IPS DF 6.9 (cell line): ENCODE measurements around the gene THSD4.
"Not testable (repeated sequence)": the region's sequence is repeated elsewhere in the genome, so short reads cannot be mapped to it uniquely, and the experiment has no call there.

Experiments used
- DNase-seq: peaks from one replicate; pipeline ENCODE4 v3.0.0-alpha.2; 2013; ENCODE audit warnings: low read depth, low spot score
- H3K27ac ChIP-seq: one replicate; pipeline ENCODE4 v1.5.1; 2013; ENCODE audit warnings: low read length, control low read depth
- H3K27me3 ChIP-seq: 2 replicates; pipeline ENCODE4 v1.6.1; 2013; ENCODE audit warnings: mild to moderate bottlenecking, low read length; ENCODE audit not compliant: control insufficient read depth, insufficient read depth
- H3K36me3 ChIP-seq: 2 replicates; pipeline ENCODE4 v1.6.1; 2013; ENCODE audit warnings: low read length; ENCODE audit not compliant: control insufficient read depth, insufficient read depth
- H3K4me1 ChIP-seq: 2 replicates; pipeline ENCODE4 v1.6.1; 2013; ENCODE audit warnings: low read length; ENCODE audit not compliant: control insufficient read depth, insufficient read depth
- H3K4me3 ChIP-seq: 2 replicates; pipeline ENCODE4 v1.5.1; 2013; ENCODE audit warnings: mild to moderate bottlenecking, low read length
- H3K9me3 ChIP-seq: 2 replicates; pipeline ENCODE4 v1.6.1; 2013; ENCODE audit warnings: low read length, inconsistent platforms; ENCODE audit not compliant: control insufficient read depth, insufficient read depth
- WGBS: extraction: QIAGEN DNeasy Blood & Tissue Kit; methylation state at CpG from one replicate; pipeline ENCODE4 v1.1.7; 2013; ENCODE audit warnings: mixed read lengths, missing lambda C conversion rate; ENCODE audit not compliant: insufficient read length, insufficient coverage; 5-methylcytosine and 5-hydroxymethylcytosine counted together

THSD4 gene

GRCh38 chr15:71366522-71366921, 251.3 kb downstream of the THSD4 start:
- H3K27me3 ChIP-seq: no peaks in the 10 kb centered on the region
- no peaks in the 10 kb centered on the region for H3K36me3 ChIP-seq
- H3K27ac ChIP-seq: no peak overlapping the region
- no peak overlapping the region for H3K4me3 ChIP-seq
- H3K9me3 ChIP-seq: no peaks in the 10 kb centered on the region
- H3K4me1 ChIP-seq: peaks cover 5% of the 10 kb centered on the region; the same call in 1 of the 2 replicates
- DNase-seq: no peak
- WGBS: no CpG with 5 or more reads among the region's 4 CpGs

GRCh38 chr15:71366926-71367325, 251.7 kb downstream of the THSD4 start:
- no peak for DNase-seq
- Histone ChIP-seq H3K27ac (no peak overlapping the region), H3K36me3 (no peaks in the 10 kb centered on the region), H3K9me3 (no peaks in the 10 kb centered on the region), H3K4me1 (peaks cover 5% of the 10 kb centered on the region; the same call in 1 of the 2 replicates), H3K4me3 (no peak overlapping the region), H3K27me3 (no peaks in the 10 kb centered on the region)
- no CpG with 5 or more reads among the region's 3 CpGs for WGBS

- H3K9me3 ChIP-seq, H3K4me3 ChIP-seq, H3K4me1 ChIP-seq, H3K27ac ChIP-seq, DNase-seq, H3K27me3 ChIP-seq, H3K36me3 ChIP-seq: not testable (repeated sequence)
- no CpG with 5 or more reads among the region's 1 CpG for WGBS
Measured at GRCh38 chr15:71367737-71368136, 252.5 kb downstream of the THSD4 start.

GRCh38 chr15:71372769-71373168, 257.5 kb downstream of the THSD4 start:
- DNase-seq, H3K9me3 ChIP-seq, H3K4me1 ChIP-seq, H3K36me3 ChIP-seq, H3K27me3 ChIP-seq, H3K4me3 ChIP-seq, H3K27ac ChIP-seq: not testable (repeated sequence)
- WGBS: no CpG with 5 or more reads among the region's 7 CpGs

- H3K36me3 ChIP-seq: no peaks in the 10 kb centered on the region
- DNase-seq: no peak
- H3K4me3 ChIP-seq: no peak overlapping the region
- no CpG with 5 or more reads among the region's 1 CpG for WGBS
- no peaks in the 10 kb centered on the region for H3K9me3 ChIP-seq
- H3K27ac ChIP-seq: no peak overlapping the region
- H3K4me1 ChIP-seq: no peaks in the 10 kb centered on the region
- H3K27me3 ChIP-seq: no peaks in the 10 kb centered on the region
Measured at GRCh38 chr15:71373917-71374316, 258.6 kb downstream of the THSD4 start.

GRCh38 chr15:71374607-71375352, 259.5 kb downstream of the THSD4 start:
- no peak for DNase-seq
- H3K27me3 ChIP-seq: no peaks in the 10 kb centered on the region
- H3K4me1 ChIP-seq: no peaks in the 10 kb centered on the region
- no CpG with 5 or more reads among the region's 6 CpGs for WGBS
- no peaks in the 10 kb centered on the region for H3K9me3 ChIP-seq
- H3K27ac ChIP-seq: no peak overlapping the region
- H3K4me3 ChIP-seq: no peak overlapping the region
- H3K36me3 ChIP-seq: no peaks in the 10 kb centered on the region

GRCh38 chr15:71375934-71376333, 260.7 kb downstream of the THSD4 start:
- H3K9me3 ChIP-seq: no peaks in the 10 kb centered on the region
- WGBS: no CpG with 5 or more reads among the region's 3 CpGs
- no peaks in the 10 kb centered on the region for H3K36me3 ChIP-seq
- H3K27me3 ChIP-seq: no peaks in the 10 kb centered on the region
- H3K4me3 ChIP-seq: no peak overlapping the region
- H3K27ac ChIP-seq: no peak overlapping the region
- no peak for DNase-seq
- no peaks in the 10 kb centered on the region for H3K4me1 ChIP-seq

- no peaks in the 10 kb centered on the region; the same call in 1 of the 2 replicates for H3K4me1 ChIP-seq
- H3K27me3 ChIP-seq: no peaks in the 10 kb centered on the region
- no peak for DNase-seq
- H3K9me3 ChIP-seq: no peaks in the 10 kb centered on the region
- H3K27ac ChIP-seq: no peak overlapping the region
- no peaks in the 10 kb centered on the region for H3K36me3 ChIP-seq
- H3K4me3 ChIP-seq: no peak overlapping the region
- no CpG with 5 or more reads among the region's 2 CpGs for WGBS
Measured at GRCh38 chr15:71379893-71380292, 264.6 kb downstream of the THSD4 start.

GRCh38 chr15:71380345-71380744, 265.1 kb downstream of the THSD4 start:
- Histone ChIP-seq H3K9me3 (no peaks in the 10 kb centered on the region), H3K36me3 (no peaks in the 10 kb centered on the region), H3K27ac (no peak overlapping the region), H3K4me1 (peaks cover 2% of the 10 kb centered on the region), H3K27me3 (no peaks in the 10 kb centered on the region), H3K4me3 (no peak overlapping the region)
- WGBS: no CpG with 5 or more reads among the region's 2 CpGs
- no peak for DNase-seq

GRCh38 chr15:71384501-71384900, 269.2 kb downstream of the THSD4 start:
- Histone ChIP-seq H3K27ac (no peak overlapping the region), H3K36me3 (no peaks in the 10 kb centered on the region), H3K4me1 (peaks cover 4% of the 10 kb centered on the region), H3K27me3 (no peaks in the 10 kb centered on the region), H3K9me3 (no peaks in the 10 kb centered on the region), H3K4me3 (no peak overlapping the region)
- WGBS: no CpG with 5 or more reads among the region's 3 CpGs
- DNase-seq: no peak

- no peaks in the 10 kb centered on the region for H3K27me3 ChIP-seq
- no peak for DNase-seq
Measured at GRCh38 chr15:71385026-71385425, 269.8 kb downstream of the THSD4 start.

More at GRCh38 chr15:71385026-71385425, 269.8 kb downstream of the THSD4 start:
- Histone ChIP-seq H3K4me1 (peaks cover 4% of the 10 kb centered on the region), H3K9me3 (no peaks in the 10 kb centered on the region), H3K27ac (no peak overlapping the region), H3K36me3 (no peaks in the 10 kb centered on the region), H3K4me3 (no peak overlapping the region)
- no CpG with 5 or more reads among the region's 4 CpGs for WGBS
